ENCODE data around the gene C1QTNF8.

C1QTNF8 gene

DNA sequence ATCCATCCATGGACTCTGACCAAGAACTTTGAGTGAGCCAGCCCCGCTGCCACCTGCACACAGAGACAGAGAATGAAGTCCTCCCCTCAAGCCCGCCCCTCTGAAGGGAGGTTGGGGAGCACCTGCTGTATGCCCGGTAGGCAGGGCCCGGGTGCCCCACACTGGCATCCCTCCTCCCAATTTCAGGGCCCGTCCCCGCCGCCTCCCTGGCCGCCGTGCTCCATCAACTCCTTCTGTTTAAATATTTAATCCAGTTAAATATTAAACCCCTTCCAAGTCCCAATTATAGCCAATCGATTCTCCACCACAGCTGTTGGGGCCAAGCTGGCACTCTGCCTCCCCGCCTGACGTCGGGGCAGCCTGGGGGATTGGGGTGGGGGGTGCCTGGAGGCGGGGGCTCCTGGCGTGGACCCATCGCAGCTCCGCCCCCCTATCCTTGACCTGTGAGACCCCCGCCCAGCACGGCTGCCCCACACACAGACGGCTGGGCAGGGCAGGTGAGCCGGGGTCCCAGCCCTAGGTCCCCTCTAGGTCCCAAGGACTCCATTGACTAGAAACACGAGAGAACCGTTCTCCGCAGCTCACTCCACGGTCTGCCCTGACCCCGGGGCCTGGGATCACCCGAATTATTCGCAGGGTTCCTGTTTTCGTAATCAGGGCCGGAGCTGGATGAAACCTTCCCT, 38.9 kb upstream of the C1QTNF8 start:
- Histone ChIP-seq H3K4me3 (replicated peaks; ENCODE audit: low read depth, low read length) (no peak overlapping the region), H3K36me3 (ENCODE audit: control insufficient read depth, insufficient read depth, low read length) (no peaks in the 10 kb centered on the region), H3K27me3 (replicated peaks; ENCODE audit: control insufficient read depth, insufficient read depth, low read length) (no peaks in the 10 kb centered on the region)
- TF ChIP-seq, protein P1, sequence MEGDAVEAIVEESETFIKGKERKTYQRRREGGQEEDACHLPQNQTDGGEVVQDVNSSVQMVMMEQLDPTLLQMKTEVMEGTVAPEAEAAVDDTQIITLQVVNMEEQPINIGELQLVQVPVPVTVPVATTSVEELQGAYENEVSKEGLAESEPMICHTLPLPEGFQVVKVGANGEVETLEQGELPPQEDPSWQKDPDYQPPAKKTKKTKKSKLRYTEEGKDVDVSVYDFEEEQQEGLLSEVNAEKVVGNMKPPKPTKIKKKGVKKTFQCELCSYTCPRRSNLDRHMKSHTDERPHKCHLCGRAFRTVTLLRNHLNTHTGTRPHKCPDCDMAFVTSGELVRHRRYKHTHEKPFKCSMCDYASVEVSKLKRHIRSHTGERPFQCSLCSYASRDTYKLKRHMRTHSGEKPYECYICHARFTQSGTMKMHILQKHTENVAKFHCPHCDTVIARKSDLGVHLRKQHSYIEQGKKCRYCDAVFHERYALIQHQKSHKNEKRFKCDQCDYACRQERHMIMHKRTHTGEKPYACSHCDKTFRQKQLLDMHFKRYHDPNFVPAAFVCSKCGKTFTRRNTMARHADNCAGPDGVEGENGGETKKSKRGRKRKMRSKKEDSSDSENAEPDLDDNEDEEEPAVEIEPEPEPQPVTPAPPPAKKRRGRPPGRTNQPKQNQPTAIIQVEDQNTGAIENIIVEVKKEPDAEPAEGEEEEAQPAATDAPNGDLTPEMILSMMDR (IDR thresholded peaks at IDR 0.05; ENCODE audit: insufficient read depth, low read length, poor library complexity, severe bottlenecking), result no peak
- no peak for DNase-seq (ENCODE audit: extremely low read depth, insufficient read length)

DNA sequence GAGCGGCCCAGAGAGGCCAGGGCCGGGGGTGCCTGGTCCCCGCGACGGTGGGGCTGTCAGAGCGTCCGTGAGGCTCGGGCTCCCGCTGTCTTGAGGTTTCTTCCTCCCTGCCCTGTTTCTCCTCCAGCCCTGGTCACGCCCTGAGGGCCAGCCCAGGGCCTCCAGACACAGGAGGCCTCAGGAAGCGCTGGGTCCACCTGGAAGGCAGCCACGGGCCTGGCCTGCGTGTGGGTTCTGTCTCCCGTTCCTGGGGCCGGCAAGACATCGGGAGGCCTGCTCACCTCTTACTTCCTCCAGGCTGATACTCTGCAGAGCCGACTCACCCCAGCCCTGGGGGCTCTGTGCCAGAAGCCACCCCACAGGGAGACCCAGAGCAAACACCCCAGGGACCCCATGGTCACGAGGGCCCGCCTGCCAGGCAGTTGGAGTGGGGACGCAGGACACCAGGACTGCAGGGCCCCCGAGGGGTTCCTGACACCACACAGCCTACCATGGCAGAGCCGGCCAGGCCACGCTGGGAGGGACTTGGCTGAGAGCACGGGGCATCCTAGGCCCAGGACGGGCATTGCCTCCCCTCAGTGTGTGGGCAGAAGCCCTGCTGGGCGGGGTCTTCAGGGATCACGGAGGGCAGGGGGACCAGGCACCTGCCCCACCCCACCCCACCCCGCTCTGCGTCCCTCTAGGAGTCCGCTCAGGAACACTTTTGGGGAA, 37.9 kb upstream of the C1QTNF8 start:
- DNase-seq (ENCODE audit: extremely low read depth, insufficient read length), result no peak
- H3K36me3 ChIP-seq (ENCODE audit: control insufficient read depth, insufficient read depth, low read length), result no peaks in the 10 kb centered on the region
- TF ChIP-seq, protein P1 (IDR thresholded peaks at IDR 0.05; ENCODE audit: insufficient read depth, low read length, poor library complexity, severe bottlenecking), result no peak
- H3K27me3 ChIP-seq (replicated peaks; ENCODE audit: control insufficient read depth, insufficient read depth, low read length), result no peaks in the 10 kb centered on the region
- H3K4me3 ChIP-seq (replicated peaks; ENCODE audit: low read depth, low read length), result no peak overlapping the region

- DNase-seq (ENCODE audit: extremely low read depth, insufficient read length), result no peak
- TF ChIP-seq, protein P1 (IDR thresholded peaks at IDR 0.05; ENCODE audit: insufficient read depth, low read length, poor library complexity, severe bottlenecking), result no peak
- no peaks in the 10 kb centered on the region for H3K36me3 ChIP-seq (ENCODE audit: control insufficient read depth, insufficient read depth, low read length)
- no peaks in the 10 kb centered on the region for H3K27me3 ChIP-seq (replicated peaks; ENCODE audit: control insufficient read depth, insufficient read depth, low read length)
- no peak overlapping the region for H3K4me3 ChIP-seq (replicated peaks; ENCODE audit: low read depth, low read length)
Measured at GRCh38 chr16:1133271-1133670, 37.2 kb upstream of the C1QTNF8 start.

DNA sequence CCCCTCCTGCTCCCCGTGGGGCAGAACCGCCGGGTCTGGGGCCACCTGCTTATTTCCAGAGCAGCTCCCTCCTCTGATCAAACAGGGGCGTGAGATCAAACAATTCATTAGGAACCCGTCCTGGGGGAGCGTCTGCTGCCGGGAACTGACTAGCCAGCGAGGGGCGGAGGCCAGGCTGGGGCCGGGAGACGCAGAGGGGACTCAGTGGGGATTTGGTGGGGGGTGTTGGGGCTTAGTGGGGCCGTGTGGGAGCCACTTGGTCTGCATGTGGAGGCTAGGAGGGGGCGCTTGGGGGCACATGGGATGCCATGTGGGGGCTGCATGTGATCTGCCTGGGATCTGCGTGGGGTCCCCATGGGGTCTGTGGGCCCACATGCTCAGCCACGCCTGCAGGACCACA, 36.4 kb upstream of the C1QTNF8 start:
- no peaks in the 10 kb centered on the region for H3K36me3 ChIP-seq (ENCODE audit: control insufficient read depth, insufficient read depth, low read length)
- TF ChIP-seq, protein P1 (IDR thresholded peaks at IDR 0.05; ENCODE audit: insufficient read depth, low read length, poor library complexity, severe bottlenecking), result no peak
- H3K27me3 ChIP-seq (replicated peaks; ENCODE audit: control insufficient read depth, insufficient read depth, low read length), result no peaks in the 10 kb centered on the region
- DNase-seq (ENCODE audit: extremely low read depth, insufficient read length), result no peak
- no peak overlapping the region for H3K4me3 ChIP-seq (replicated peaks; ENCODE audit: low read depth, low read length)

GRCh38 chr16:1131378-1131994, 35.4 kb upstream of the C1QTNF8 start:
- TF ChIP-seq, protein P1 (IDR thresholded peaks at IDR 0.05; ENCODE audit: insufficient read depth, low read length, poor library complexity, severe bottlenecking), result no peak
- DNase-seq (ENCODE audit: extremely low read depth, insufficient read length), result no peak
- Histone ChIP-seq H3K36me3 (ENCODE audit: control insufficient read depth, insufficient read depth, low read length) (no peaks in the 10 kb centered on the region), H3K27me3 (replicated peaks; ENCODE audit: control insufficient read depth, insufficient read depth, low read length) (no peaks in the 10 kb centered on the region), H3K4me3 (replicated peaks; ENCODE audit: low read depth, low read length) (no peak overlapping the region)

Data from GM06990 (cell line).